ENCODE measurements around the gene SLC6A13. TPM values are rescaled to one million over a fixed set of nuclear protein-coding genes. Genes with fewer than 3 reads are reported as not detected.

SLC6A13 gene
- total RNA-seq, 1 donor from 2014 or later: 0.38 TPM

DNA sequence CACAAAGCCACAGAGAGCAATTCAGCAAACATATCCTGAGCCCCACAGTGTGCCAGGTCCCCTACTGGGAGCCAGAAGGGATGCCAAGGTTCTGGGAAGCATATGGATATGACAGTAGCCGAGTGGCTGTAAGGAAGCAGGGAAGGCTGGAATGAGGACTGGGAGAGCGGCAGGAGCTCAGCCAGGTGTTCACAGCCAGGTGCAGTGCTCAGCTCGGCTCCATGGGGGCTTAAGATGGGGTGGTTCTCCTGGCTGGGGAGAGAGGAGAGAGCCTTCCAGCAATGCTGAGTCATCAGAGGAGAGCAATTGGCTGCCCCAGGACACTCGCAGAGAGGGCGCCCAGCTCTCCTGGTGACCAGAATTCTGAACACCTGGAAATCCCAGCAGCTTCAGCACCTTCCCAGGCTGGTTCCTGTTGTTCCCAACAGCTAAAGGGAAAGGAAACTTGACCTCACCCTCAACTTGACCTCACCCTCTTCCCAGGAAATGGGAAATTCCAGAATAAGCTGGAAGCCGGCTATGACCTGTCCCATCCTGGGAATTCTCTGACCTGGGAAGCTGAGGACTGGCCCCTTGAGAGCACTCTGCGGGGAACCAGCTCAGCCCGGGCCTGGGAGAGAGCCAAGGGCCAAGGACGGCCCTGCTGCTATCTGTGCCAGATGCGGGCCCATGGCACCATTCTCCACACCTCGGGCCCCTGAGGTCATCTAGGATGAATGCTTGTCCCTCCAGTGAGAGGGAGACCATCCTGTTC lies 83.3 kb downstream of the SLC6A13 start:
- no peak overlapping the region for H3K27ac Mint-ChIP-seq
- no peak for DNase-seq

DNA sequence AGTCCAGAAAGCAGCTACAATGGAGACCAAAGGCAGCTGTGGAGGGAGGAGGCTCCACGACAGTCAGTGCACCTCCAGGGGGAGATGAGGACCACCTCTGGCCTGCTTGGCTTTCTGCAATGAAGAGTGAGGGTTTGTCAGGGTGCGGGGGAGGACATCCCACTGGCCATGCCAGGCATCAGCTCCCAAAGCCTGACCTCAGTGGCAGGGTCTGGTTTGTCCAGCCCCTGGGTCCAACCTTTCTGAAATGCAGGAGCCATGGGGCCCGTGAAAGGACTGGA lies 83.9 kb downstream of the SLC6A13 start:
- Mint-ChIP-seq H3K4me1 (peaks cover 3% of the 10 kb centered on the region), H3K27ac (no peak overlapping the region), H3K9me3 (no peaks in the 10 kb centered on the region), H3K27me3 (peaks cover 12% of the 10 kb centered on the region), H3K36me3 (ENCODE audit: low read depth) (no peaks in the 10 kb centered on the region), H3K4me3 (no peak overlapping the region)
- intact Hi-C loops (cut with micrococcal nuclease): no loop called here
- ATAC-seq (ENCODE audit: low read depth): no peak
- DNase-seq: no peak
- ChIA-PET POLR2A (no interaction called here), CTCF (no interaction called here)
- TF ChIP-seq, protein P1, sequence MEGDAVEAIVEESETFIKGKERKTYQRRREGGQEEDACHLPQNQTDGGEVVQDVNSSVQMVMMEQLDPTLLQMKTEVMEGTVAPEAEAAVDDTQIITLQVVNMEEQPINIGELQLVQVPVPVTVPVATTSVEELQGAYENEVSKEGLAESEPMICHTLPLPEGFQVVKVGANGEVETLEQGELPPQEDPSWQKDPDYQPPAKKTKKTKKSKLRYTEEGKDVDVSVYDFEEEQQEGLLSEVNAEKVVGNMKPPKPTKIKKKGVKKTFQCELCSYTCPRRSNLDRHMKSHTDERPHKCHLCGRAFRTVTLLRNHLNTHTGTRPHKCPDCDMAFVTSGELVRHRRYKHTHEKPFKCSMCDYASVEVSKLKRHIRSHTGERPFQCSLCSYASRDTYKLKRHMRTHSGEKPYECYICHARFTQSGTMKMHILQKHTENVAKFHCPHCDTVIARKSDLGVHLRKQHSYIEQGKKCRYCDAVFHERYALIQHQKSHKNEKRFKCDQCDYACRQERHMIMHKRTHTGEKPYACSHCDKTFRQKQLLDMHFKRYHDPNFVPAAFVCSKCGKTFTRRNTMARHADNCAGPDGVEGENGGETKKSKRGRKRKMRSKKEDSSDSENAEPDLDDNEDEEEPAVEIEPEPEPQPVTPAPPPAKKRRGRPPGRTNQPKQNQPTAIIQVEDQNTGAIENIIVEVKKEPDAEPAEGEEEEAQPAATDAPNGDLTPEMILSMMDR (IDR thresholded peaks at IDR 0.05): no peak

More for the DNA sequence above, 83.3 kb downstream of the SLC6A13 start:
- H3K4me1 Mint-ChIP-seq: peaks cover 3% of the 10 kb centered on the region
- ATAC-seq (ENCODE audit: low read depth): no peak
- no peaks in the 10 kb centered on the region for H3K36me3 Mint-ChIP-seq (ENCODE audit: low read depth)
- H3K4me3 Mint-ChIP-seq: no peak overlapping the region
- H3K27me3 Mint-ChIP-seq: peaks cover 12% of the 10 kb centered on the region
- CTCF ChIA-PET: no interaction called here
- intact Hi-C loops (cut with micrococcal nuclease): no loop called here
- H3K9me3 Mint-ChIP-seq: no peaks in the 10 kb centered on the region
- TF ChIP-seq, protein P1 (IDR thresholded peaks at IDR 0.05): no peak
- POLR2A ChIA-PET: no interaction called here

DNA sequence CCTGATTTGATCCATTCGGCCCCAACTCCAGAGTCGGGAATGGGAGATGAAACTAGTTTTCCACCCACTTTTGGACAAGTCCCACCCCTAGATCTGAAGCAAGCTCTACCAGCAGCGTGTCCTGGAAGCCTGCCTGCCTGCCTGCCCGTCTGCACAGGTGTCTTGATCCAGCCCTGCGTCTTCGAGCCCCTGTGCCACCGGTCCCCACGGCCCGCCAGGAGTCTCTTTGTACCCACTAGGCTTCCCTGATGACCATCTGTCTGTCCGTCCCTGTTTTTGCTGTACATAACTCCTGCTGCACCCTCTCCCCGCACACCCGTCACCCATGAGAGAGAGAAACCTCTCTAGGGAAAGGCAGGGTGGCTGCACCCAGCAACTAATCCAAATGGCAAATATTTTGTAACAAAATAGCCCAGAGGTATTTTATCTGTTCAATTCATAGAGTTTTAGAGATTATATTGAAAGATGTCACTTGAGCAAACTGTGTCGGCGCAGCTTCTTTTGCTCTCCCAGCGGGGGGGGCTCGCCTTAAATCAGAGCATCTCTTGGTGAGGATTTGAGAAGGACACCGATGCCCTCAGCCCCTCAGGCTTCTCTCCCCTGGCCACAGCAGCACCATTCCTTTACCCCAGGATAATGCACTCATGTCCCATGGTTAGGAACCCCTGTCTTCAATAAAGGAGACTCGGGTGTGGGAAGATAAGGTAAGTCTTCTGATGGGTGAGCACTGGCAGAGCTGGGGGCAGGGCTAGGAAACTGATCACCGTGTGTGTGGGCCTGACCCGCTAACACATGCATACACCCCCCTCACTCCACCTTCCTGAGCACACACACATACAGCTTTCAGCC lies 84.4 kb downstream of the SLC6A13 start:
- no peaks in the 10 kb centered on the region for H3K36me3 Mint-ChIP-seq (ENCODE audit: low read depth)
- intact Hi-C loops (cut with micrococcal nuclease): no loop called here
- H3K4me1 Mint-ChIP-seq: peaks cover 3% of the 10 kb centered on the region
- DNase-seq: no peak
- ATAC-seq (ENCODE audit: low read depth): no peak
- ChIA-PET POLR2A (no interaction called here), CTCF (no interaction called here)
- H3K4me3 Mint-ChIP-seq: no peak overlapping the region
- H3K27me3 Mint-ChIP-seq: peaks cover 9% of the 10 kb centered on the region
- H3K27ac Mint-ChIP-seq: no peak overlapping the region
- TF ChIP-seq, protein P1 (IDR thresholded peaks at IDR 0.05): no peak
- H3K9me3 Mint-ChIP-seq: no peaks in the 10 kb centered on the region

DNA sequence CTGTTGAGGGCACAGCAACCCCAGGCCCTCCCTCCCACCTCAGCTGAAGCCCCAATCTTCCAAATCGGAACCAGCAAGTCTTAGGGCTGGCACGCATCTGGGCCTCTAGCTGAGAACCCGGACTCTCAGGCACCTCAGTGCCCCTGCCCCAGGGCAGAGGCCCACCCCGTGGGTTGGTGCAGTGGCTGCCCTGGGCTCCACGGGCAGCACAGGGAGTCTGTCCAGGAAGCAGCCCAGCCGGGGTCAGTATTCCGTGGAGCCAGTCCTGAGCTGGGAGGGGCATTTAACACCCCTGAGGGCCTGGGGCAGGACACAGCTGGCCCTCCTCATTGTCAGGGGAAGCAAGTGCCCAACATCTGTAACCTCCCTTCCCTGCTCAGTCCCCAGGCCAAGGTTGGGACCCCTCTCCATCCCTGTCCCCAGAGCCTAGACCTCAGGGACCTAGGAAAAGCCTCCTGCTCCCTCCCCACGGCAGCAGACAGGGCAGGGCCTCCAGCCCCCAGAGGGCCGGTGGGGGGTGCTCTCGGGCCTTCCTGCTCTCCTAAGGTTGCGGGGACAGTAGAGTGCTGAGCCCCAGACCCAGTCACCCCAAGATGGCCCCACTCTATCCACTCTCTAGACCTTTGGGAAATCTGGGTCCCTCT lies 85.2 kb downstream of the SLC6A13 start:
- intact Hi-C loops (cut with micrococcal nuclease): no loop called here
- POLR2A ChIA-PET: no interaction called here
- ATAC-seq (ENCODE audit: low read depth) (no peak), DNase-seq (no peak)
- H3K9me3 Mint-ChIP-seq: no peaks in the 10 kb centered on the region
- peaks cover 3% of the 10 kb centered on the region for H3K4me1 Mint-ChIP-seq
- peaks cover 13% of the 10 kb centered on the region for H3K27me3 Mint-ChIP-seq
- CTCF ChIA-PET: no interaction called here
- H3K36me3 Mint-ChIP-seq (ENCODE audit: low read depth): no peaks in the 10 kb centered on the region
- no peak overlapping the region for H3K27ac Mint-ChIP-seq
- TF ChIP-seq, protein P1 (IDR thresholded peaks at IDR 0.05): no peak
- H3K4me3 Mint-ChIP-seq: no peak overlapping the region
